Gastrocnemius medialis (tissue), 4 donors: ENCODE measurements around the gene FHOD1.

Experiments used
- CTCF ChIP-seq, 5 experiments: fragments of 450-650 bp in 3 of 5; fragments of 200-600 bp in 2 of 5; sonication (generic) in 2 of 5; IDR thresholded peaks in 4 of 5; conservative IDR thresholded peaks in 1 of 5; 1 replicate in 4 of 5; 2 replicates in 1 of 5; pipeline ENCODE4 v1.5.1; 2016 to 2019; ENCODE audit warnings: antibody characterized with exemption in 5 of 5, mild to moderate bottlenecking in 3 of 5, moderate library complexity in 3 of 5
- POLR2A ChIP-seq, 2 donors: fragments of 450-650 bp; IDR thresholded peaks; one replicate each; pipeline ENCODE4 v1.6.1; 2017; ENCODE audit warnings: antibody characterized with exemption in 2 of 2, mild to moderate bottlenecking in 2 of 2, moderate library complexity in 2 of 2

- TF ChIP-seq CTCF (IDR thresholded peaks at IDR 0.05 in 4 of 5, conservative IDR thresholded peaks at IDR 0.05 in 1 of 5), result no peak
- TF ChIP-seq POLR2A (IDR thresholded peaks at IDR 0.05), result no peak
Measured at GRCh38 chr16:67202426-67202825, 44.9 kb downstream of the FHOD1 start.
